ENCODE measurements around the gene MED16. TPM values are rescaled to one million over a fixed set of nuclear protein-coding genes. Genes with fewer than 3 reads are reported as not detected.

Gene MED16
- total and polyA plus RNA-seq, 10 of the 15 experiments (the other 5 are each of a cell fraction or from before 2014, with no cell fraction given) = 0.56 to 51.1 (median 13.6) TPM

DNA sequence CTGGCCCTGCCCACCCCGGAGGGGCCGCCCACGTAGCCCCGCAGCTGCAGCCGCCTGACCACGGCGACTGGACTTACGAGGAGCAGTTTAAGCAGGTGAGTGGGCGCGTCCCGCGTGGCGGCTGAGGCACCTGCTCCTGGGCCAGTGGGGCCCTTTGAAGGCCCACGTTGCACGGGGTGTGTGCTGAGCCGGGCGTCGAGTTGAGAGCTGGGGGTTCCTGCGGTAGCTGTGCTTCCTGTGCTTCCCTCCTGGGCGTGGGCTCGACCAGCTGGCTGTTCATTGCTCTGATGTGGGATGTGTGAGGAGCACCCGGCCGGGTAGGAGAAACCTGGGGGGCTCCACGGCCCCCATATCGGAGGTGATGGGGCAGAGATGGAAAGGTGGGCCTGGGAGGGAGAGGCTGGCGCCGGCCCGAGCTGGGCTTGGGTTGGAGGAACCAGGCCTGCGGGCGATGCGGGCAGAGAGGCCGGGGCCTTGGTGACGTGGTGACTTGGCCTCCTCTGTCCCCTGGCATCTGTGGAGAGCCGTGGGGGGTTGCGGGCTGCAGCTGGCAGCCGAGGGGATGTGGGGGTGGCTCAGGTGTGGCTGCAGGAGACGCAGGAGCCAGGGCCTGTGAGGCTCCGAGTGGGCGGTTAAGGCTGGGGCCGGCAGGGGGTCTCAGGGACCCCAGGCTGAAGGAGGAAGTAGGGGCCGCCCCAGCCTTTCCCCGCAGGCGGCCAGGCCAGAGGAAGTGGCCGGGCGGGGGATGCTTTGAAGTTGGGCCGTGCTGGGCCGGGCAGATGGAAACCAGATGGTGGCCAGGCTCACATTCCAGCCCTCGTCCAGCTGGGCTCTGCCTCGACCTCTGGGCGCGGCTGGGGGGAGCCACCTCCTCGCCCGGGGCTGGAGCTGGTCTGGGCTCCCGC lies 39.9 kb upstream of the MED16 start (continued):
- TF ChIP-seq ETV6 (conservative IDR thresholded peaks at IDR 0.05 in 1 of 2, IDR thresholded peaks at IDR 0.05 in 1 of 2; ENCODE audit: borderline replicate concordance in 1 of 2, low read depth in 1 of 2) (0 out of 4 replicates have a peak, but pooled peaks of 1 of the 2 experiments have one; percentile 26), BHLHE40 (IDR thresholded peaks at IDR 0.05; ENCODE audit: borderline replicate concordance in 1 of 2, low read depth in 2 of 2, low read length in 1 of 2) (peak; percentile 59 to 74; a peak in 3 of 4 replicates), ZNF217 (IDR thresholded peaks at IDR 0.05) (no peak), IKZF2 (IDR thresholded peaks at IDR 0.05) (peak; percentile 52 to 53), TCF12 (IDR thresholded peaks at IDR 0.05; ENCODE audit: low read depth, low read length) (peak; percentile 85), BACH1 (IDR thresholded peaks at IDR 0.05; ENCODE audit: borderline replicate concordance) (peak; percentile 82), BMI1 (IDR thresholded peaks at IDR 0.05; ENCODE audit: borderline replicate concordance) (0 out of 2 replicates have a peak, but pooled peaks have one; percentile 23), CHD2 (IDR thresholded peaks at IDR 0.05; ENCODE audit: borderline replicate concordance, low read depth, low read length) (0 out of 2 replicates have a peak, but pooled peaks have one; percentile 25), NFXL1 (IDR thresholded peaks at IDR 0.05; ENCODE audit: borderline replicate concordance) (no peak), EED (IDR thresholded peaks at IDR 0.05; ENCODE audit: low read depth) (0 out of 2 replicates have a peak, but pooled peaks have one; percentile 13), POLR2AphosphoS5 (IDR thresholded peaks at IDR 0.05; ENCODE audit: low read length) (peak; percentile 62; the same call in 1 of the 2 replicates), SPI1 (IDR thresholded peaks at IDR 0.05; ENCODE audit: borderline replicate concordance, insufficient read depth, low read depth, low read length) (peak; percentile 43; the same call in 1 of the 2 replicates), IKZF1 (conservative IDR thresholded peaks at IDR 0.05) (peak; percentile 82), MEF2A (IDR thresholded peaks at IDR 0.05; ENCODE audit: insufficient read depth, low read depth, low read length) (no peak), ZBED1 (IDR thresholded peaks at IDR 0.05; ENCODE audit: borderline replicate concordance) (no peak), USF1 (IDR thresholded peaks at IDR 0.05; ENCODE audit: borderline replicate concordance, extremely low read length, insufficient read depth, low read depth, low read length) (no peak), CREM (IDR thresholded peaks at IDR 0.05; ENCODE audit: low read depth) (0 out of 2 replicates have a peak, but pooled peaks have one; percentile 11), MTA2 (IDR thresholded peaks at IDR 0.05; ENCODE audit: low read depth) (peak; percentile 51; the same call in 1 of the 2 replicates)
- TF ChIP-seq, protein P1, sequence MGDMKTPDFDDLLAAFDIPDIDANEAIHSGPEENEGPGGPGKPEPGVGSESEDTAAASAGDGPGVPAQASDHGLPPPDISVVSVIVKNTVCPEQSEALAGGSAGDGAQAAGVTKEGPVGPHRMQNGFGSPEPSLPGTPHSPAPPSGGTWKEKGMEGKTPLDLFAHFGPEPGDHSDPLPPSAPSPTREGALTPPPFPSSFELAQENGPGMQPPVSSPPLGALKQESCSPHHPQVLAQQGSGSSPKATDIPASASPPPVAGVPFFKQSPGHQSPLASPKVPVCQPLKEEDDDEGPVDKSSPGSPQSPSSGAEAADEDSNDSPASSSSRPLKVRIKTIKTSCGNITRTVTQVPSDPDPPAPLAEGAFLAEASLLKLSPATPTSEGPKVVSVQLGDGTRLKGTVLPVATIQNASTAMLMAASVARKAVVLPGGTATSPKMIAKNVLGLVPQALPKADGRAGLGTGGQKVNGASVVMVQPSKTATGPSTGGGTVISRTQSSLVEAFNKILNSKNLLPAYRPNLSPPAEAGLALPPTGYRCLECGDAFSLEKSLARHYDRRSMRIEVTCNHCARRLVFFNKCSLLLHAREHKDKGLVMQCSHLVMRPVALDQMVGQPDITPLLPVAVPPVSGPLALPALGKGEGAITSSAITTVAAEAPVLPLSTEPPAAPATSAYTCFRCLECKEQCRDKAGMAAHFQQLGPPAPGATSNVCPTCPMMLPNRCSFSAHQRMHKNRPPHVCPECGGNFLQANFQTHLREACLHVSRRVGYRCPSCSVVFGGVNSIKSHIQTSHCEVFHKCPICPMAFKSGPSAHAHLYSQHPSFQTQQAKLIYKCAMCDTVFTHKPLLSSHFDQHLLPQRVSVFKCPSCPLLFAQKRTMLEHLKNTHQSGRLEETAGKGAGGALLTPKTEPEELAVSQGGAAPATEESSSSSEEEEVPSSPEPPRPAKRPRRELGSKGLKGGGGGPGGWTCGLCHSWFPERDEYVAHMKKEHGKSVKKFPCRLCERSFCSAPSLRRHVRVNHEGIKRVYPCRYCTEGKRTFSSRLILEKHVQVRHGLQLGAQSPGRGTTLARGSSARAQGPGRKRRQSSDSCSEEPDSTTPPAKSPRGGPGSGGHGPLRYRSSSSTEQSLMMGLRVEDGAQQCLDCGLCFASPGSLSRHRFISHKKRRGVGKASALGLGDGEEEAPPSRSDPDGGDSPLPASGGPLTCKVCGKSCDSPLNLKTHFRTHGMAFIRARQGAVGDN (IDR thresholded peaks at IDR 0.05) = peak; percentile 49
- TF ChIP-seq, protein P2, sequence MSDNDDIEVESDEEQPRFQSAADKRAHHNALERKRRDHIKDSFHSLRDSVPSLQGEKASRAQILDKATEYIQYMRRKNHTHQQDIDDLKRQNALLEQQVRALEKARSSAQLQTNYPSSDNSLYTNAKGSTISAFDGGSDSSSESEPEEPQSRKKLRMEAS (IDR thresholded peaks at IDR 0.05; ENCODE audit: low read depth, low read length) = 0 out of 2 replicates have a peak, but pooled peaks have one; percentile 27
